ENCODE data around the gene TECTA. TPM values are rescaled to one million over a fixed set of nuclear protein-coding genes. Genes with fewer than 3 reads are reported as not detected.

Gene TECTA
- total and polyA plus RNA-seq, 2 experiments from 2014 or later = 1.5 to 5.2 TPM

GRCh38 chr11:121091492-121092152, 9.4 kb upstream of the TECTA start:
- no peaks in the 10 kb centered on the region for H3K9me3 ChIP-seq (ENCODE audit: low read depth)
- no peaks in the 10 kb centered on the region for H3K4me1 ChIP-seq (ENCODE audit: low read depth)
- no peak overlapping the region for H3K4me3 ChIP-seq
- H3K27me3 ChIP-seq = no peaks in the 10 kb centered on the region
- H3K27ac ChIP-seq = no peak overlapping the region
- peaks cover 15% of the 10 kb centered on the region for H3K36me3 ChIP-seq
- TF ChIP-seq CTCF (IDR thresholded peaks at IDR 0.05; ENCODE audit: low read depth, low read length) = no peak
- no peak for DNase-seq (ENCODE audit: low read depth in 1 of 2, low spot score in 1 of 2)

- H3K4me3 ChIP-seq = no peak overlapping the region
- peaks cover 4% of the 10 kb centered on the region for H3K4me1 ChIP-seq (ENCODE audit: low read depth)
- H3K27me3 ChIP-seq = no peaks in the 10 kb centered on the region
- no peaks in the 10 kb centered on the region for H3K36me3 ChIP-seq
- H3K27ac ChIP-seq = no peak overlapping the region
- no peak for DNase-seq (ENCODE audit: low read depth in 1 of 2, low spot score in 1 of 2)
- H3K9me3 ChIP-seq (ENCODE audit: low read depth) = no peaks in the 10 kb centered on the region
- TF ChIP-seq CTCF (IDR thresholded peaks at IDR 0.05; ENCODE audit: low read depth, low read length) = no peak
Measured at GRCh38 chr11:121095561-121095960, 5.5 kb upstream of the TECTA start.

- Histone ChIP-seq H3K4me3 (no peak overlapping the region), H3K27ac (no peak overlapping the region), H3K9me3 (ENCODE audit: low read depth) (no peaks in the 10 kb centered on the region), H3K36me3 (no peaks in the 10 kb centered on the region), H3K27me3 (no peaks in the 10 kb centered on the region), H3K4me1 (ENCODE audit: low read depth) (peaks cover 7% of the 10 kb centered on the region)
- TF ChIP-seq CTCF (IDR thresholded peaks at IDR 0.05; ENCODE audit: low read depth, low read length) = no peak
- no peak for DNase-seq (ENCODE audit: low read depth in 1 of 2, low spot score in 1 of 2)
Measured at GRCh38 chr11:121099364-121099763, 1.7 kb upstream of the TECTA start.

GRCh38 chr11:121099885-121100284, 1.2 kb upstream of the TECTA start:
- no peak overlapping the region for H3K27ac ChIP-seq
- no peak overlapping the region for H3K4me3 ChIP-seq
- no peaks in the 10 kb centered on the region for H3K27me3 ChIP-seq
- no peaks in the 10 kb centered on the region for H3K9me3 ChIP-seq (ENCODE audit: low read depth)
- DNase-seq (ENCODE audit: low read depth in 1 of 2, low spot score in 1 of 2) = no peak
- H3K36me3 ChIP-seq = no peaks in the 10 kb centered on the region
- TF ChIP-seq CTCF (IDR thresholded peaks at IDR 0.05; ENCODE audit: low read depth, low read length) = no peak
- H3K4me1 ChIP-seq (ENCODE audit: low read depth) = peaks cover 7% of the 10 kb centered on the region

- no peaks in the 10 kb centered on the region for H3K9me3 ChIP-seq (ENCODE audit: low read depth)
- H3K4me3 ChIP-seq = no peak overlapping the region
- DNase-seq (ENCODE audit: low read depth in 1 of 2, low spot score in 1 of 2) = no peak
- peak; percentile 10 for TF ChIP-seq CTCF (IDR thresholded peaks at IDR 0.05; ENCODE audit: low read depth, low read length)
- peaks cover 7% of the 10 kb centered on the region for H3K4me1 ChIP-seq (ENCODE audit: low read depth)
- H3K27ac ChIP-seq = no peak overlapping the region
- no peaks in the 10 kb centered on the region for H3K36me3 ChIP-seq
- no peaks in the 10 kb centered on the region for H3K27me3 ChIP-seq
Measured at GRCh38 chr11:121104312-121104762, 3.3 kb downstream of the TECTA start.
